Esophagus muscularis mucosa (tissue), 4 donors: Measurements from ENCODE around the gene MRPL30.

ENCODE experiments used
- CTCF ChIP-seq, 3 experiments: fragments of 200-600 bp in 2 of 3; fragments of 450-650 bp in 1 of 3; sonication (generic) in 2 of 3; IDR thresholded peaks; one replicate each; pipeline ENCODE4 v1.5.1; 2017 to 2019; ENCODE audit warnings: antibody characterized with exemption in 3 of 3, mild to moderate bottlenecking in 2 of 3, moderate library complexity in 1 of 3
- EP300 ChIP-seq: sonication (generic); formaldehyde crosslinking; IDR thresholded peaks from one replicate; pipeline ENCODE4 v1.6.1; 2017; ENCODE audit warnings: antibody characterized with exemption
- POLR2A ChIP-seq: fragments of 450-650 bp; IDR thresholded peaks from one replicate; pipeline ENCODE4 v1.6.1; 2017; ENCODE audit warnings: antibody characterized with exemption, moderate library complexity, mild to moderate bottlenecking, low read depth
- POLR2AphosphoS5 ChIP-seq, 2 donors: sonication (generic); formaldehyde crosslinking; IDR thresholded peaks; one replicate each; pipeline ENCODE4 v1.6.1; 2017; ENCODE audit warnings: antibody characterized with exemption in 2 of 2

- TF ChIP-seq CTCF (IDR thresholded peaks at IDR 0.05) (no peak), EP300 (no peak), POLR2AphosphoS5 (IDR thresholded peaks at IDR 0.05) (no peak), POLR2A (no peak)
Observed at GRCh38 chr2:99158599-99158998, 22.4 kb upstream of the MRPL30 start.
